Endothelial cell of coronary artery (primary cell): Measurements from ENCODE around the gene CCDC71. TPM values are rescaled to one million over a fixed set of nuclear protein-coding genes. Genes with fewer than 3 reads are reported as not detected.

Experiments used
- total RNA-seq: library from RNA; depleted of rRNA; stranded (reverse); fragments of >200 nt; gene quantifications from 2 replicates; pipeline ENCODE4 v1.2.3, GENCODE V29; 2014

The CCDC71 gene
- 15.2 and 18.6 TPM in 2 replicates for total RNA-seq

GRCh38 chr3:49165771-49166751, at the start of gene CCDC71:
Gene CCDC71, minus strand, starts transcription at chr3:49166331. Its CDS starts 2,123 bp downstream, at chr3:49164208.

GRCh38 chr3:49171119-49171774, 5.1 kb upstream of the CCDC71 start, which contains the start of gene KLHDC8B:
Gene KLHDC8B, plus strand, starts transcription at chr3:49171598. Its CDS starts 1,172 bp downstream, at chr3:49172770.

GRCh38 chr3:49132437-49133225, 33.5 kb downstream of the CCDC71 start, which contains the start of gene LAMB2:
Gene LAMB2, minus strand, starts transcription at chr3:49133050. Its CDS starts 183 bp downstream, at chr3:49132867.

GRCh38 chr3:49120438-49121131, 45.5 kb downstream of the CCDC71 start, which contains the start of gene USP19:
Gene USP19, minus strand, starts transcription at chr3:49120823. Its CDS starts 1,678 bp downstream, at chr3:49119145.

Other genes starting within 250 kb of the CCDC71 start
- 54.9 and 71.1 TPM in 2 replicates for gene ARIH2, start 247.5 kb downstream of the CCDC71 start, total RNA-seq
- gene P4HTM, start 176.1 kb downstream of the CCDC71 start, total RNA-seq, result 14.7 and 31.5 TPM in 2 replicates
- 69.4 and 98.7 TPM in 2 replicates for gene WDR6, start 158.9 kb downstream of the CCDC71 start, total RNA-seq
- gene DALRD3, start 147.8 kb downstream of the CCDC71 start, total RNA-seq, result 33.7 and 46.4 TPM in 2 replicates
- gene NDUFAF3, start 144.2 kb downstream of the CCDC71 start, total RNA-seq, result 46.8 and 56.0 TPM in 2 replicates
- 341 and 373 TPM in 2 replicates for gene IMPDH2, start 136.9 kb downstream of the CCDC71 start, total RNA-seq
- gene QRICH1, start 72.3 kb downstream of the CCDC71 start, total RNA-seq, result 48.5 and 61.9 TPM in 2 replicates
- gene QARS1, start 61.6 kb downstream of the CCDC71 start, total RNA-seq, result 272 and 308 TPM in 2 replicates
- 34.4 and 43.7 TPM in 2 replicates for gene USP19, start 45.5 kb downstream of the CCDC71 start, total RNA-seq
- gene LAMB2, start 33.3 kb downstream of the CCDC71 start, total RNA-seq, result 330 and 659 TPM in 2 replicates
- gene KLHDC8B, start 5.3 kb upstream of the CCDC71 start, total RNA-seq, result 29.3 and 31.9 TPM in 2 replicates
- 0.81 and 2.0 TPM in 2 replicates for gene C3orf62, start 110.9 kb upstream of the CCDC71 start, total RNA-seq
- 26.7 and 33.3 TPM in 2 replicates for gene USP4, start 173.7 kb upstream of the CCDC71 start, total RNA-seq
- gene GPX1, start 192.0 kb upstream of the CCDC71 start, total RNA-seq, result 330 and 468 TPM in 2 replicates
- gene RHOA, start 245.6 kb upstream of the CCDC71 start, total RNA-seq, result 507 and 573 TPM in 2 replicates
- gene TCTA, start 246.1 kb upstream of the CCDC71 start, total RNA-seq, result 12.8 and 13.5 TPM in 2 replicates